Measurements from ENCODE around the gene AKR7A2.

Gene AKR7A2

GRCh38 chr1:19342894-19343616 lies 31.1 kb upstream of the AKR7A2 start:
- DNase-seq = no peak

- DNase-seq = no peak
Observed at GRCh38 chr1:19342062-19342750, 30.3 kb upstream of the AKR7A2 start.

- DNase-seq = peak; percentile 85
Observed at GRCh38 chr1:19341201-19342061, 29.5 kb upstream of the AKR7A2 start.

- no peak for DNase-seq
Observed at GRCh38 chr1:19340387-19340937, 28.5 kb upstream of the AKR7A2 start.

- no peak for DNase-seq
Observed at GRCh38 chr1:19339214-19339861, 27.4 kb upstream of the AKR7A2 start.

GRCh38 chr1:19338323-19338762 lies 26.4 kb upstream of the AKR7A2 start:
- DNase-seq = no peak

- no peak for DNase-seq
Observed at GRCh38 chr1:19337289-19337688, 25.3 kb upstream of the AKR7A2 start.

GRCh38 chr1:19336543-19336942 lies 24.6 kb upstream of the AKR7A2 start:
- peak; percentile 80 for DNase-seq

GRCh38 chr1:19333587-19334354 lies 21.8 kb upstream of the AKR7A2 start:
- no peak for DNase-seq

- DNase-seq = no peak
Observed at GRCh38 chr1:19332832-19333231, 20.9 kb upstream of the AKR7A2 start.

GRCh38 chr1:19331262-19331878 lies 19.4 kb upstream of the AKR7A2 start:
- no peak for DNase-seq

GRCh38 chr1:19330449-19331135 lies 18.6 kb upstream of the AKR7A2 start:
- DNase-seq = no peak

- no peak for DNase-seq
Observed at GRCh38 chr1:19329611-19330010, 17.7 kb upstream of the AKR7A2 start.

GRCh38 chr1:19329188-19329587 lies 17.2 kb upstream of the AKR7A2 start:
- no peak for DNase-seq

- DNase-seq = no peak
Observed at GRCh38 chr1:19328486-19328885, 16.5 kb upstream of the AKR7A2 start.

- no peak for DNase-seq
Observed at GRCh38 chr1:19327736-19328135, 15.8 kb upstream of the AKR7A2 start.

- DNase-seq = no peak
Observed at GRCh38 chr1:19327301-19327700, 15.4 kb upstream of the AKR7A2 start.

- DNase-seq = no peak
Observed at GRCh38 chr1:19326748-19327065, 14.8 kb upstream of the AKR7A2 start.

GRCh38 chr1:19325958-19326747 lies 14.2 kb upstream of the AKR7A2 start:
- no peak for DNase-seq

GRCh38 chr1:19325368-19325957 lies 13.5 kb upstream of the AKR7A2 start:
- DNase-seq = no peak

Measured in stimulated activated CD4-positive, alpha-beta T cell treated with anti-CD3 and anti-CD28 coated beads, Interleukin-15, amount 100 ng/mL, for 24 hours (primary cell).